ENCODE results near the gene PRKN.

DNA sequence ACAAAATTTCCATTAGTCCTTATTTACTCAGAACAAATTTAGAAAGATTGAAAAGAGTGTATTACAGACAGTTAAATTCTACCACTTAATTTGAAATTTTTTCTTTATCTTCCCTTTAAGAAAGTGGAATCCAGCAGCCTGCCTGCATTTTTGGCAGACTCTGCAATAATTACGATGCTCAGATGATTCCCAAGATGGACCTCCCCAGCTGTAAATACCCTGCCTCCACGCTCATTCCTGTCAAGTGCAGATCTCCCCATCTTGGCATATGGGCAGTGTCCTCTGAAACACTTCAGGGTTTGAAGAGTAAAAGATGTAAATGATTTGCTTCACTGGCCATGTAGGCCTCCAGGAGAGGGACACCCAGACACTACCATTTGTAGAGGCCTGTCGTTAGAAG, 471.2 kb downstream of the PRKN start:
- TF ChIP-seq, protein P1, sequence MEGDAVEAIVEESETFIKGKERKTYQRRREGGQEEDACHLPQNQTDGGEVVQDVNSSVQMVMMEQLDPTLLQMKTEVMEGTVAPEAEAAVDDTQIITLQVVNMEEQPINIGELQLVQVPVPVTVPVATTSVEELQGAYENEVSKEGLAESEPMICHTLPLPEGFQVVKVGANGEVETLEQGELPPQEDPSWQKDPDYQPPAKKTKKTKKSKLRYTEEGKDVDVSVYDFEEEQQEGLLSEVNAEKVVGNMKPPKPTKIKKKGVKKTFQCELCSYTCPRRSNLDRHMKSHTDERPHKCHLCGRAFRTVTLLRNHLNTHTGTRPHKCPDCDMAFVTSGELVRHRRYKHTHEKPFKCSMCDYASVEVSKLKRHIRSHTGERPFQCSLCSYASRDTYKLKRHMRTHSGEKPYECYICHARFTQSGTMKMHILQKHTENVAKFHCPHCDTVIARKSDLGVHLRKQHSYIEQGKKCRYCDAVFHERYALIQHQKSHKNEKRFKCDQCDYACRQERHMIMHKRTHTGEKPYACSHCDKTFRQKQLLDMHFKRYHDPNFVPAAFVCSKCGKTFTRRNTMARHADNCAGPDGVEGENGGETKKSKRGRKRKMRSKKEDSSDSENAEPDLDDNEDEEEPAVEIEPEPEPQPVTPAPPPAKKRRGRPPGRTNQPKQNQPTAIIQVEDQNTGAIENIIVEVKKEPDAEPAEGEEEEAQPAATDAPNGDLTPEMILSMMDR (IDR thresholded peaks at IDR 0.05) = no peak
- TF ChIP-seq POLR2A (IDR thresholded peaks at IDR 0.05) = no peak
